Sciatic nerve (tissue), 2 donors: ENCODE measurements around the gene CLINT1. TPM values are rescaled to one million over a fixed set of nuclear protein-coding genes. Genes with fewer than 3 reads are reported as not detected.
A peak's percentile ranks its signal among the peaks of the same experiment; 100 is the strongest.

Experiments used
- ATAC-seq: fragments of 200-7000 bp; cut with Tn5 transposase; one replicate; pipeline ENCODE4 v1.9.1; 2020; ENCODE audit warnings: mild to moderate bottlenecking, moderate library complexity
- DNase-seq: peaks from one replicate; pipeline ENCODE4 v3.0.0-alpha.2; 2020; ENCODE audit warnings: low spot score
- intact Hi-C: fragments of 100-400 bp; cut with DNase I; formaldehyde crosslinking; loops from one replicate; pipeline ENCODE4 v1.14.2; 2022
- total RNA-seq: library from RNA; stranded (reverse); fragmentation: NEBNext Ultra II Directional; extraction: Animal tissue kit (Norgen Biotek cat#: 25700); gene quantifications from one replicate; pipeline ENCODE4 v1.2.1, GENCODE V29; 2021
- donor health status: DM: no; HTN: no; CAD: no.
- donor health status: DM: no; HTN: no; CAD: no.

The CLINT1 gene
- total RNA-seq, 1 donor from 2014 or later: 52.9 TPM

DNA sequence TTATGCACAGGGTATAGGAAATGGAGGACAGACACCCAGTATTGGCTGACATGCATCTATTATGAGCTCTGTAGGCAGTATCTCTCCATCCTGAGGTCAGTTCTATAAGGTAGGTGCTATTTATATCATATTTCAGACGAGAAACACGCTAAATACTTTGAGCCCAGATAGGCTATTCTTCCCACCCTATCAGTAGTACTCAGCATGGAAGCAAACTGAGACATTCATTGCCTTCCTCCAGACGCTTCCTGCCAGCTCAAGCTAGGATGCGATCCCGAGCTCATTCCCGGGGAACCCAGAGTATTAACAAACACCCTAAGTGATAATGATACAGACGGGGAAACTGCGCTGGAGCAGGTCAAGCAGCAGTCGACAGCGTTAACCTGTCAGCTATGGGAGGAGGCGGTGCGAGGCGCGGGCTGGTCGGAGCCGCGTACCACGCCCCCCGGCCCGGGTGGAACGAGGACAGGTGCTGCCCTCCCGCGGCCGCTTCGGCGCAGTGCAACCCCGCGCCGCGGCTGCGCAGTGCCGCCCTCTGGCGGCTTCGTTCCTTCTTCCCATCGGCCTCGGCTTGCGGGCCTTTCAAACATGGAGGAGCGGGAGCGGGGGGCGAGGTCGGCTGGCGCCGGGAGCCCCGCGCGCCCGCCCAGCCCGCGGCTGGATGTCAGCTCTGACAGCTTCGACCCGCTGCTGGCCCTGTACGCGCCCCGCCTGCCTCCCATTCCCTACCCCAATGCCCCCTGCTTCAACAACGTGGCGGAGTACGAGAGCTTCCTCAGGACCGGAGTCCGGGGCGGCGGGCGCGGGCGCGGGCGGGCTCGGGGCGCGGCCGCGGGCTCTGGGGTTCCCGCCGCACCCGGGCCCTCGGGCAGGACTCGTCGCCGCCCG is 115.5 kb downstream of the CLINT1 start, which contains the start of gene LSM11:
LSM11 (plus strand) TSS at position 550 of the 888 bp plus-strand sequence; CDS start at position 589, 39 bp downstream.
- DNase-seq (peak; percentile 91), ATAC-seq (peak; percentile 95)
- intact Hi-C loops: no loop called here

DNA sequence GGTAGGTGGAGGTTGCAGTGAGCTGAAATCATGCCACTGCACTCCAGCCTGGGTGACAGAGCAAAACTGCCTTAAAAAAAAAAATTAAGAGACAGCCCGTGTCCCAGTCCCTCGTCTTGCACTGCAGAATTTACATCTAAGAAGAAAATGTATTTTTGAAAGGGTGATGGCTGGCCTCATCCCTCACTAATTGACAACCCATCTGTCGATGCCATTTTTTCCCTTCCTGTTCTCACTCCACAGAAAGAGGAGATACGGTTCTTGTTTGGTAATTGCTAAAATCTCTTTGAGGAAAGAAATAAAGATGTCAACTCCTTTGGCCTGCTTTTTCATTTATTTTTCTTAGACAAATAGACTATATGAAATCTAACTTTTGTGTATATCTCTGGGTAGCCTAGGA is 117.8 kb downstream of the CLINT1 start:
- intact Hi-C loops: no loop called here
- DNase-seq (no peak), ATAC-seq (no peak)

DNA sequence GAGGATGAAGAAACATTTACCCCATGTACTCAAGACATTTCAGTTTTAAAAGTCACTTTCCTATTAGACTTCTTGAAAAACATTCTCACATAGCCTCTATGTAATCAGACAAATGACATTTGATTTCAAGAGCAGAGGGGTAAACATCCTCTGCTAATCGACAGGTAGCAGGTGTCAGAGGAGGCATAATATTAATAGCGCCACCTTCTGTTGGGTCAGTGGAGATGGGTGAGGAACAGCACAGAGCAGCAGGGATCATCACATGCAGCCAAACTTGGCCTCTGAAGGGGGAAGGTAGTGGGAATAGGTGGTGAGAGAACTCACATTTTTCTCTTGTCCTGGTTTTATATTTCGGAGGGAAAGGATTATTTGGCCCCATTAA is 118.7 kb downstream of the CLINT1 start:
- intact Hi-C loops: no loop called here
- DNase-seq (no peak), ATAC-seq (no peak)

DNA sequence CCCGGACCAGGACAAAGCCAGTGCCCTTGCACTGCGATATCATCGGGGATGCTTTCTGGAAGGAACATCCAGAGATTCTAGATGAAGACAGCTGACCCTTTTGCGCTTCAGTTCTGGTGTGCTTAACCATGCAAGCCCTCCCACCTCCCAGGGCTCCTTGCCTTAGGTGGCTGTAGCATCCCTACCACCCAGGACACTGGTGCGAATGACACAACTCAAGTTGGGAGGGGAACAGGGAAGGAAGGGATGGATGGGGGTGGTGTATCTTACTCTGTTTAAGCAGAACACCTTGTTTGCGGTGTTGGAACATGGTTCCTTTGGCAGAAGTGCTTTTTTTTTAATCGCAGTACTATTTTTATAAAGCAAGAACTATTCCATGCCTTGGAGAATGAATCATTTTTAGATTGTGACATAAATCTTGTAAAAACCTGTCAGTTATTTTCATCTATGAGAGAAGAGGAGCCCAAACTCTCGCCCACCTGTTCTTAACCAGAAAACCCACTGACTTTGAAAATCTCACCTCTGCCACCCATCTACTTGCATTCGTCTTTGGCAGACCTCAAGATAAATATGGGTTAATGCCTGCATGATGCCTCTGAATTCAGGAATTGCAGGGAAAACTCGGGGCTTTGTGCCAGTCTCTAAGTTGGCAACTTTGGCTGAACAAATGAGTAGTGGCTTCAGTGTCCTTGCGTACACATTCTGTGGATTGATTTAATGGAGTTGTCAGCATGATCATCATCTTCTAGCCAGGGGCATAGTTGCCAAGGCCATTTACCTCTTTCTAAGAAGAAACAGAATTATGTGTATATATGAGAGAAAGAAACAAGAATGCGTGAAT is 119.3 kb downstream of the CLINT1 start:
- intact Hi-C loops: no loop called here
- no peak for DNase-seq
- ATAC-seq: no peak

DNA sequence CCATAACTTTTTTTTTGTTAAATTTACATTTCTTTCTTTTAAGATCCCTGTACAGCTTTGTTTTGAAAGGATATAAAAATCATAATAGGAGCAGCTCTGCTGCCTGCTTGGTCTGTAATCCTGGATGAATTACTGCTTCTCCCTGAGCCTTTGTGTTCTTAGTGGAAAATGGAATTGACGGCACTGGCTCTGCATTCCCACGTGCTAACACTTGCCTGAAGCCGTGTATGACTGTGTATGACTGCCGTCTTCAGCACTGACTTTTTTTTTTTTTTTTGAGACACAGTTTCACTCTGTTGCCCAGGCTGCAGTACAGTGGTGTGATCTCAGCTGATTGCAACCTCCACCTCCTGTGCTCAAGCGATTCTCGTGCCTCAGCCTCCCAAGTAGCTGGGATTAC is 123.0 kb downstream of the CLINT1 start:
- intact Hi-C loops: no loop called here
- DNase-seq (no peak), ATAC-seq (no peak)

Other genes with a start within 250 kb of the CLINT1 start
- 0.13 TPM for gene SOX30, start 206.7 kb downstream of the CLINT1 start, total RNA-seq
- gene C5orf52, start 187.6 kb downstream of the CLINT1 start, total RNA-seq: not detected
- 5.8 TPM for gene THG1L, start 127.7 kb downstream of the CLINT1 start, total RNA-seq
- 3.4 TPM for gene LSM11, start 115.4 kb downstream of the CLINT1 start, total RNA-seq